Measurements from ENCODE around the gene NGEF. TPM values are rescaled to one million over a fixed set of nuclear protein-coding genes. Genes with fewer than 3 reads are reported as not detected.

Gene NGEF
- polyA plus RNA-seq, 1 of the 3 experiments (the other 2 are of a cell fraction): 1.4 TPM

- CTCF ChIA-PET: no interaction called here
- H3K9me2 ChIP-seq: no peaks in the 10 kb centered on the region
- no peak overlapping the region for H3K4me2 ChIP-seq
- H3K27me3 ChIP-seq (ENCODE audit: insufficient read depth): no peaks in the 10 kb centered on the region
- no peak overlapping the region for H2AFZ ChIP-seq (ENCODE audit: low read depth)
- H3K9me3 ChIP-seq: no peaks in the 10 kb centered on the region
- no peaks in the 10 kb centered on the region for H3K79me2 ChIP-seq (ENCODE audit: insufficient read depth)
- 88% methylated on average over 6 of the region's 8 CpGs for WGBS (ENCODE audit: low lambda C conversion rate)
- H3F3A ChIP-seq (replicated peaks; ENCODE audit: insufficient read depth): no peaks in the 10 kb centered on the region
- H3K4me1 ChIP-seq (ENCODE audit: control insufficient read depth in 1 of 2, insufficient read depth in 2 of 2, low read depth in 1 of 2, low read length in 1 of 2): peaks cover 0 to 3% of the 10 kb centered on the region in 2 experiments; a peak in 2 of 4 replicates
- no peak overlapping the region for H3K27ac ChIP-seq (ENCODE audit: low read depth in 2 of 2, low read length in 1 of 2)
- no peak overlapping the region for H3K9ac ChIP-seq
- no peaks in the 10 kb centered on the region for H3K36me3 ChIP-seq (replicated peaks in 1 of 2; ENCODE audit: control insufficient read depth in 1 of 2, insufficient read depth in 2 of 2, low read length in 1 of 2)
- H4K20me1 ChIP-seq (ENCODE audit: insufficient read depth): no peaks in the 10 kb centered on the region
- no peak overlapping the region for H3K4me3 ChIP-seq (ENCODE audit: low read depth in 2 of 2, low read length in 1 of 2)
- POLR2A ChIA-PET: no interaction called here
- no peak for DNase-seq
- no peak for TF ChIP-seq NRF1 (IDR thresholded peaks at IDR 0.05; ENCODE audit: low read depth, low read length)
- TF ChIP-seq CTCF (IDR thresholded peaks at IDR 0.05): no peak
- TF ChIP-seq MEF2A (IDR thresholded peaks at IDR 0.05; ENCODE audit: borderline replicate concordance, low read depth): no peak
- no peak for TF ChIP-seq NFIC (IDR thresholded peaks at IDR 0.05; ENCODE audit: borderline replicate concordance)
- no peak for TF ChIP-seq GATA2 (CRISPR knock-in tag; IDR thresholded peaks at IDR 0.05)
- no peak for TF ChIP-seq TEAD4 (IDR thresholded peaks at IDR 0.05; ENCODE audit: borderline replicate concordance, insufficient read depth)
- no peak for TF ChIP-seq RAD21 (IDR thresholded peaks at IDR 0.05; ENCODE audit: low read length)
- no peak for TF ChIP-seq RCOR1 (IDR thresholded peaks at IDR 0.05; ENCODE audit: low read length)
- no peak for TF ChIP-seq IRF3 (IDR thresholded peaks at IDR 0.05; ENCODE audit: low read depth, low read length)
These were observed 119.2 kb downstream of the NGEF start for GRCh38 chr2:232893834-232894233.

- POLR2A ChIA-PET: no interaction called here
- H3K27ac ChIP-seq (ENCODE audit: low read depth in 2 of 2, low read length in 1 of 2): no peak overlapping the region
- no peak overlapping the region for H2AFZ ChIP-seq (ENCODE audit: low read depth)
- H3K9me3 ChIP-seq: no peaks in the 10 kb centered on the region
- no peak overlapping the region for H3K4me2 ChIP-seq
- H3K9me2 ChIP-seq: no peaks in the 10 kb centered on the region
- H3K4me3 ChIP-seq (ENCODE audit: low read depth in 2 of 2, low read length in 1 of 2): no peak overlapping the region
- no peak for TF ChIP-seq GABPA (IDR thresholded peaks at IDR 0.05; ENCODE audit: low read depth)
- DNase-seq: no peak
- CTCF ChIA-PET: no interaction called here
- no peaks in the 10 kb centered on the region for H4K20me1 ChIP-seq (ENCODE audit: insufficient read depth)
- no peaks in the 10 kb centered on the region for H3K79me2 ChIP-seq (ENCODE audit: insufficient read depth)
- peaks cover 0 to 3% of the 10 kb centered on the region in 2 experiments; a peak in 2 of 4 replicates for H3K4me1 ChIP-seq (ENCODE audit: control insufficient read depth in 1 of 2, insufficient read depth in 2 of 2, low read depth in 1 of 2, low read length in 1 of 2)
- no peaks in the 10 kb centered on the region for H3K36me3 ChIP-seq (replicated peaks in 1 of 2; ENCODE audit: control insufficient read depth in 1 of 2, insufficient read depth in 2 of 2, low read length in 1 of 2)
- H3K27me3 ChIP-seq (ENCODE audit: insufficient read depth): no peaks in the 10 kb centered on the region
- H3F3A ChIP-seq (replicated peaks; ENCODE audit: insufficient read depth): no peaks in the 10 kb centered on the region
- WGBS (ENCODE audit: low lambda C conversion rate): 90% methylated on average over 20 of the region's 20 CpGs
- no peak overlapping the region for H3K9ac ChIP-seq
These were observed 120.2 kb downstream of the NGEF start for GRCh38 chr2:232892843-232893242.

GRCh38 chr2:232892221-232892620 lies 120.8 kb downstream of the NGEF start:
- no peak for DNase-seq
- CTCF ChIA-PET: no interaction called here

More at GRCh38 chr2:232892221-232892620, 120.8 kb downstream of the NGEF start:
- no peak overlapping the region for H2AFZ ChIP-seq (ENCODE audit: low read depth)
- no peak overlapping the region for H3K4me2 ChIP-seq
- no peak overlapping the region for H3K27ac ChIP-seq (ENCODE audit: low read depth in 2 of 2, low read length in 1 of 2)
- H3K4me1 ChIP-seq (ENCODE audit: control insufficient read depth in 1 of 2, insufficient read depth in 2 of 2, low read depth in 1 of 2, low read length in 1 of 2): peaks cover 0 to 3% of the 10 kb centered on the region in 2 experiments; a peak in 2 of 4 replicates
- no peaks in the 10 kb centered on the region for H3K9me2 ChIP-seq
- H3K9me3 ChIP-seq: no peaks in the 10 kb centered on the region
- no peaks in the 10 kb centered on the region for H3K27me3 ChIP-seq (ENCODE audit: insufficient read depth)
- no peaks in the 10 kb centered on the region for H3K36me3 ChIP-seq (replicated peaks in 1 of 2; ENCODE audit: control insufficient read depth in 1 of 2, insufficient read depth in 2 of 2, low read length in 1 of 2)
- H3K9ac ChIP-seq: no peak overlapping the region
- WGBS (ENCODE audit: low lambda C conversion rate): 77% methylated on average over 13 of the region's 13 CpGs
- H3F3A ChIP-seq (replicated peaks; ENCODE audit: insufficient read depth): no peaks in the 10 kb centered on the region
- H3K79me2 ChIP-seq (ENCODE audit: insufficient read depth): no peaks in the 10 kb centered on the region
- TF ChIP-seq GABPA (IDR thresholded peaks at IDR 0.05; ENCODE audit: low read depth) (no peak), RXRA (IDR thresholded peaks at IDR 0.05; ENCODE audit: borderline replicate concordance, low read depth) (no peak), MAX (IDR thresholded peaks at IDR 0.05; ENCODE audit: low read depth) (no peak), MEF2A (IDR thresholded peaks at IDR 0.05; ENCODE audit: borderline replicate concordance, low read depth) (no peak), YY1 (IDR thresholded peaks at IDR 0.05; ENCODE audit: low read depth) (no peak), GATA2 (CRISPR knock-in tag; IDR thresholded peaks at IDR 0.05) (no peak), PBX3 (IDR thresholded peaks at IDR 0.05) (no peak), TCF12 (IDR thresholded peaks at IDR 0.05) (no peak), SIN3A (IDR thresholded peaks at IDR 0.05; ENCODE audit: borderline replicate concordance, low read depth, low read length) (no peak), RFX5 (IDR thresholded peaks at IDR 0.05; ENCODE audit: low read length) (no peak), NRF1 (IDR thresholded peaks at IDR 0.05; ENCODE audit: low read depth, low read length) (no peak)
- POLR2A ChIA-PET: no interaction called here
- no peak overlapping the region for H3K4me3 ChIP-seq (ENCODE audit: low read depth in 2 of 2, low read length in 1 of 2)
- no peaks in the 10 kb centered on the region for H4K20me1 ChIP-seq (ENCODE audit: insufficient read depth)
